Tongue (tissue), 2 donors: ENCODE measurements around the gene GNA12. TPM values are rescaled to one million over a fixed set of nuclear protein-coding genes. Genes with fewer than 3 reads are reported as not detected.
"Not testable (repeated sequence)": the region's sequence is repeated elsewhere in the genome, so short reads cannot be mapped to it uniquely, and the experiment has no call there.

Experiments used
- DNase-seq: peaks from one replicate; pipeline ENCODE4 v3.0.0-alpha.2; 2015
- total RNA-seq: library from RNA; depleted of rRNA; stranded (reverse); fragments of >200 nt; gene quantifications from one replicate; pipeline ENCODE4 v1.2.3, GENCODE V29; 2014

The GNA12 gene
- total RNA-seq, 1 donor from 2014 or later: 20.3 TPM

- DNase-seq: not testable (repeated sequence)
Observed at GRCh38 chr7:2727206-2727605, 116.9 kb downstream of the GNA12 start.

- DNase-seq: no peak
Observed at GRCh38 chr7:2726316-2727018, 117.6 kb downstream of the GNA12 start.

- DNase-seq: no peak
Observed at GRCh38 chr7:2725178-2726105, 118.7 kb downstream of the GNA12 start.

GRCh38 chr7:2724453-2725177 lies 119.5 kb downstream of the GNA12 start:
- no peak for DNase-seq

GRCh38 chr7:2724036-2724435 lies 120.1 kb downstream of the GNA12 start:
- DNase-seq: not testable (repeated sequence)

GRCh38 chr7:2723138-2723850 lies 120.8 kb downstream of the GNA12 start:
- DNase-seq: no peak

- no peak for DNase-seq
Observed at GRCh38 chr7:2722591-2722990, 121.5 kb downstream of the GNA12 start.

GRCh38 chr7:2721842-2722241 lies 122.3 kb downstream of the GNA12 start:
- DNase-seq: no peak

- DNase-seq: no peak
Observed at GRCh38 chr7:2720024-2720423, 124.1 kb downstream of the GNA12 start.

GRCh38 chr7:2719007-2719406 lies 125.1 kb downstream of the GNA12 start:
- DNase-seq: no peak

GRCh38 chr7:2718296-2718965 lies 125.7 kb downstream of the GNA12 start:
- DNase-seq: no peak

GRCh38 chr7:2717293-2718261 lies 126.5 kb downstream of the GNA12 start:
- peak; percentile 66 for DNase-seq

GRCh38 chr7:2716906-2717292 lies 127.2 kb downstream of the GNA12 start:
- no peak for DNase-seq

- no peak for DNase-seq
Observed at GRCh38 chr7:2716488-2716887, 127.6 kb downstream of the GNA12 start.

- DNase-seq: no peak
Observed at GRCh38 chr7:2715341-2716231, 128.5 kb downstream of the GNA12 start.

- DNase-seq: no peak
Observed at GRCh38 chr7:2714636-2715035, 129.5 kb downstream of the GNA12 start.

GRCh38 chr7:2713978-2714377 lies 130.1 kb downstream of the GNA12 start:
- no peak for DNase-seq

- peak; percentile 70 for DNase-seq
Observed at GRCh38 chr7:2713370-2713769, 130.7 kb downstream of the GNA12 start.
